HG03342 (cell line): ENCODE results near the gene ADAMTS2.
"Not testable (repeated sequence)": the region's sequence is repeated elsewhere in the genome, so short reads cannot be mapped to it uniquely, and the experiment has no call there.

Experiments
- ATAC-seq: cut with Tn5 transposase; IDR thresholded peaks from one replicate; pipeline ENCODE4 v1.9.1; 2021; ENCODE audit warnings: mild to moderate bottlenecking, moderate library complexity; ENCODE audit not compliant: unreplicated experiment

Gene ADAMTS2

GRCh38 chr5:179284751-179285631 lies 60.3 kb downstream of the ADAMTS2 start:
- ATAC-seq = no peak

- ATAC-seq = not testable (repeated sequence)
Observed at GRCh38 chr5:179283908-179284307, 61.4 kb downstream of the ADAMTS2 start.

GRCh38 chr5:179281694-179282093 lies 63.6 kb downstream of the ADAMTS2 start:
- ATAC-seq = no peak

GRCh38 chr5:179280095-179280490 lies 65.2 kb downstream of the ADAMTS2 start:
- ATAC-seq = no peak

- ATAC-seq = no peak
Observed at GRCh38 chr5:179279347-179280094, 65.7 kb downstream of the ADAMTS2 start.

- no peak for ATAC-seq
Observed at GRCh38 chr5:179278546-179278945, 66.7 kb downstream of the ADAMTS2 start.

GRCh38 chr5:179278119-179278518 lies 67.1 kb downstream of the ADAMTS2 start:
- ATAC-seq = no peak

- no peak for ATAC-seq
Observed at GRCh38 chr5:179276838-179277395, 68.3 kb downstream of the ADAMTS2 start.

GRCh38 chr5:179275941-179276837 lies 69.1 kb downstream of the ADAMTS2 start:
- no peak for ATAC-seq

GRCh38 chr5:179275381-179275878 lies 69.8 kb downstream of the ADAMTS2 start:
- no peak for ATAC-seq

GRCh38 chr5:179274321-179275315 lies 70.6 kb downstream of the ADAMTS2 start:
- ATAC-seq = no peak

- ATAC-seq = no peak
Observed at GRCh38 chr5:179273441-179274145, 71.7 kb downstream of the ADAMTS2 start.

GRCh38 chr5:179273073-179273435 lies 72.2 kb downstream of the ADAMTS2 start:
- ATAC-seq = no peak

GRCh38 chr5:179272326-179273072 lies 72.8 kb downstream of the ADAMTS2 start:
- no peak for ATAC-seq

GRCh38 chr5:179271821-179272325 lies 73.4 kb downstream of the ADAMTS2 start:
- no peak for ATAC-seq

- no peak for ATAC-seq
Observed at GRCh38 chr5:179271428-179271734, 73.9 kb downstream of the ADAMTS2 start.

GRCh38 chr5:179270581-179271427 lies 74.5 kb downstream of the ADAMTS2 start:
- no peak for ATAC-seq
